Right lobe of liver (tissue), 6 donors: ENCODE measurements around the gene KIAA1671. TPM values are rescaled to one million over a fixed set of nuclear protein-coding genes. Genes with fewer than 3 reads are reported as not detected.
A peak's percentile ranks its signal among the peaks of the same experiment; 100 is the strongest.

Experiments used
- ATAC-seq, 4 donors: fragments of 200-7000 bp; cut with Tn5 transposase; one replicate each; pipeline ENCODE4 v1.9.1; 2020; ENCODE audit warnings: mild to moderate bottlenecking in 4 of 4, moderate library complexity in 4 of 4
- DNase-seq, 3 donors: peaks; one replicate each; pipeline ENCODE4 v3.0.0-alpha.2; 2020
- H3K27ac ChIP-seq, 3 donors: fragments of 200-600 bp; one replicate each; pipeline ENCODE4 v1.8.0; 2022
- H3K27me3 ChIP-seq, 2 donors: fragments of 200-600 bp; one replicate each; pipeline ENCODE4 v1.8.0; 2022
- H3K36me3 ChIP-seq, 4 donors: fragments of 200-600 bp; sonication (generic) in 1 of 4; one replicate each; pipeline versions ENCODE4 v1.5.1 to v1.8.0; 2017 to 2022; ENCODE audit warnings: control low read depth in 1 of 4
- H3K4me1 ChIP-seq, 4 donors: fragments of 200-600 bp; sonication (generic) in 1 of 4; one replicate each; pipeline versions ENCODE4 v1.5.1 to v1.8.0; 2017 to 2022; ENCODE audit warnings: control low read depth in 1 of 4
- H3K4me3 ChIP-seq, 3 donors: fragments of 200-600 bp; one replicate each; pipeline ENCODE4 v1.8.0; 2022
- H3K9me3 ChIP-seq, 4 donors: fragments of 200-600 bp; sonication (generic) in 1 of 4; one replicate each; pipeline versions ENCODE4 v1.5.1 to v1.8.0; 2017 to 2022; ENCODE audit warnings: control low read depth in 1 of 4
- POLR2A ChIP-seq: fragments of 450-650 bp; IDR thresholded peaks from one replicate; pipeline ENCODE4 v1.6.1; 2017; ENCODE audit warnings: antibody characterized with exemption, mild to moderate bottlenecking
- WGBS: methylation state at CpG from one replicate; pipeline ENCODE4 v1.1.6; 2018; ENCODE audit warnings: low coverage, low lambda C conversion rate; ENCODE audit not compliant: insufficient coverage; ENCODE audit errors: missing lambda C conversion rate; 5-methylcytosine and 5-hydroxymethylcytosine counted together
- intact Hi-C, 2 donors: fragments of 100-400 bp; cut with DNase I; formaldehyde crosslinking; loops; one replicate each; pipeline versions ENCODE4 v1.11.2 to v1.14.1; 2022
- total RNA-seq, 6 experiments: library from RNA; depleted of rRNA in 2 of 6; stranded (reverse); fragments of >200 nt in 2 of 6; fragmentation: NEBNext Ultra II Directional in 3 of 6; extraction: Animal tissue kit (Norgen Biotek cat#: 25700) in 3 of 6; gene quantifications; one replicate each; pipeline versions ENCODE4 v1.1.0 to v1.2.4, GENCODE V29; 2016 to 2023
- TF ChIP-seq, protein P1 (sequence below), 4 donors: fragments of 200-600 bp in 3 of 4; fragments of 450-650 bp in 1 of 4; IDR thresholded peaks; one replicate each; pipeline versions ENCODE4 v1.5.1 to v1.8.0; 2016 to 2022; ENCODE audit warnings: antibody characterized with exemption in 4 of 4, mild to moderate bottlenecking in 2 of 4
- donor health status: DM: no; HTN: yes; CAD: no.
- donor health status: DM: no; HTN: no; CAD: no.
- donor health status: DM: no; HTN: no; CAD: no.
- donor health status: DM: no; HTN: yes; CAD: no.
- donor health status: DM: no; HTN: yes; CAD: no.

KIAA1671 gene
- total RNA-seq, 6 experiments from 2014 or later: 31.1 to 56.6 (median 39.2) TPM

DNA sequence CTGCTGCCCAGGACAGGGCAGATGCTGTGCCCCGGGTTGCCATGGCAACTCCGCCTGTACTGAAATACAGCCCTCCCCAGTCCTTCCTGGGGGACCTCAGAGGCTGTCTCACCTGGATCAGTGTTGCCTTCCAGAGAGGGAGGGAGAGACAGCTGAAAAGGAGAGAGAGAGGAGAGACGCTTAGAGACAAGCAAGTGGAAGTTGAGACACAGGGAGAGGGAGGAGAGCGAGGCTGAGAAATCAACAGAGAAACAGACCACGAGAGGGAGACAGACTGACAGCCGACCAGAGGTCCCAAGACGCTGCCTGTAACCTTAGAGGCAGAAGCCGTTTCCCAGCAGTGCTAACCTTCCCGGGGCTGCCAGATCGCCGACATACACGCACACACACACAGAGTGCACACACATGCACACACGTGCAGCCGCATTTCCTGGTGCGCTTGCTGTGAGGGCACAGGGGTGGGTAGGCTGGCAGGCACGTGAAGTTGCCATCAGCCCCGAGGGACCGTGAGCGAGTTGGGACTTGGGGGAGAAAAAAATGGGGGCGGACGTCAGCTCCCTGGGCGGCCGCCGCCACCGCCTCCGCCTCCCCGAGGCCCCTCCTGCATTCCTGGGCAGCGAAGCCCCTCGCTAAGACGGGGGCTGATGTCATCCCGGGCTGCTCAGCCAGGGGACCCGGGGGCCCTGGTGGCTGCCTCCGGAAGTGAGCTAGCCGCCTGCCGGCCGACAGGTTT is 158.5 kb downstream of the KIAA1671 start:
- TF ChIP-seq POLR2A: peak; percentile 44
- TF ChIP-seq, protein P1, sequence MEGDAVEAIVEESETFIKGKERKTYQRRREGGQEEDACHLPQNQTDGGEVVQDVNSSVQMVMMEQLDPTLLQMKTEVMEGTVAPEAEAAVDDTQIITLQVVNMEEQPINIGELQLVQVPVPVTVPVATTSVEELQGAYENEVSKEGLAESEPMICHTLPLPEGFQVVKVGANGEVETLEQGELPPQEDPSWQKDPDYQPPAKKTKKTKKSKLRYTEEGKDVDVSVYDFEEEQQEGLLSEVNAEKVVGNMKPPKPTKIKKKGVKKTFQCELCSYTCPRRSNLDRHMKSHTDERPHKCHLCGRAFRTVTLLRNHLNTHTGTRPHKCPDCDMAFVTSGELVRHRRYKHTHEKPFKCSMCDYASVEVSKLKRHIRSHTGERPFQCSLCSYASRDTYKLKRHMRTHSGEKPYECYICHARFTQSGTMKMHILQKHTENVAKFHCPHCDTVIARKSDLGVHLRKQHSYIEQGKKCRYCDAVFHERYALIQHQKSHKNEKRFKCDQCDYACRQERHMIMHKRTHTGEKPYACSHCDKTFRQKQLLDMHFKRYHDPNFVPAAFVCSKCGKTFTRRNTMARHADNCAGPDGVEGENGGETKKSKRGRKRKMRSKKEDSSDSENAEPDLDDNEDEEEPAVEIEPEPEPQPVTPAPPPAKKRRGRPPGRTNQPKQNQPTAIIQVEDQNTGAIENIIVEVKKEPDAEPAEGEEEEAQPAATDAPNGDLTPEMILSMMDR (IDR thresholded peaks at IDR 0.05): peak; percentile 45 to 54 (median 48)
- Histone ChIP-seq H3K4me1 (peaks cover 0 to 34% (median 0%) of the 10 kb centered on the region in 4 donors), H3K27me3 (no peaks in the 10 kb centered on the region), H3K27ac (peak overlapping the region; percentile 65 to 97 (median 90)), H3K4me3 (peak overlapping the region; percentile 50 to 91 (median 79)), H3K9me3 (no peaks in the 10 kb centered on the region), H3K36me3 (no peaks in the 10 kb centered on the region)
- ATAC-seq (peak; percentile 58 to 79 (median 72)), DNase-seq (peak; percentile 87 to 93 (median 92))
- intact Hi-C loops: loop anchor here in 1 of 2 donors (5.0 kb wide), 1 partner anchor 56 kb away; no protein-coding TSS in a partner anchor
- WGBS: 1% methylated on average over 23 of the region's 36 CpGs

DNA sequence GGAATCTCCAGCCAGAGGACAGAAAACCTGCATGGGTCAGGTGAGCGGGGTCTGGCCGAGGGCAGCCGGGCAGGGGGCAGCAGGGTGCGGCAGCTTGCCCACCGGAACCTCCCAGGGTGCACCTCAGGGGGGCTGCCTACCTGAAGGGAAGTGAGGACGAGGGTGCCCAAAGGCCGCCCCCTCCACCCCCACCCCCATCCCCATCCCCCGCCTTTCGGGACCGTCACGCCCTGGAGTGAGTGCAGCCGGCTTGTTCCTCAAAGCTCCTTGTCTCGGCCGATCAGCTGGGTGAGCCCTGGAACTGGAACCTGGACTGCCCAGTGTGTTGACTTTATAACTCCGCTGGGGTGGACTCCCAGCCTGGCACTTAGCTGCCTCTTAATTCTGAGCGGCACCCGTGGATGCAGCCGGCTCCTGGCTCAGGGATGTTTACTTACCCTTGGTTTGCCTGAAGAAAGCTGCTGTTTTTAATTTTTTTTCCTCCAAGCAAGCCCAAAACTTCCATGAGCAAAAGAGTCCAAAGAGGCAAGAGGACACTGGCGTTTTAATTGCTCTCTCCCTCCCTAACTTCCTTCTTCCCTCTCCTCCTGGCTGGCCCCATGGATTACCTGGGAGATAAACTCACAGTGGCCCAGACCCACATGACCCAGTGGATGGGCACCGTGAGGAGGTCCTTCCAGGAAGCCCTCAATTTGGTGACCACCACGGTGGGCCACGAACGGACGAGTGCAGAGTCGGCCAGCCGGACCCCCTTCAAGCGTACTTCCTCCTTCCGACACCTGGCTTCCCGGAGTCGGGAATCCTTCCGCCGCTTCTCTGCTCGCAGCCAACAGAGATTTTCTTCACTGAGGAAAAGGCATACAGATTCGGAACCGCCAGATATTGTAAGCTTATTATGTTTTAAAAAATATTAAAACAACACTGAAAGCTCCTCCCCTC is 159.3 kb downstream of the KIAA1671 start:
- intact Hi-C loops: loop anchor here in 1 of 2 donors (5.0 kb wide), 1 partner anchor 55 kb away; no protein-coding TSS in a partner anchor
- Histone ChIP-seq H3K27me3 (no peaks in the 10 kb centered on the region), H3K4me1 (peaks cover 0 to 34% (median 0%) of the 10 kb centered on the region in 4 donors), H3K27ac (peak overlapping the region; percentile 65 to 97 (median 90)), H3K36me3 (no peaks in the 10 kb centered on the region), H3K4me3 (peak overlapping the region; percentile 50 to 91 (median 79)), H3K9me3 (no peaks in the 10 kb centered on the region)
- 15% methylated on average over 23 of the region's 35 CpGs for WGBS
- DNase-seq (peak; percentile 41 to 83 (median 81)), ATAC-seq (peak; percentile 13 to 51 (median 47))
- no peak for TF ChIP-seq POLR2A
- TF ChIP-seq, protein P1 (IDR thresholded peaks at IDR 0.05): no peak

DNA sequence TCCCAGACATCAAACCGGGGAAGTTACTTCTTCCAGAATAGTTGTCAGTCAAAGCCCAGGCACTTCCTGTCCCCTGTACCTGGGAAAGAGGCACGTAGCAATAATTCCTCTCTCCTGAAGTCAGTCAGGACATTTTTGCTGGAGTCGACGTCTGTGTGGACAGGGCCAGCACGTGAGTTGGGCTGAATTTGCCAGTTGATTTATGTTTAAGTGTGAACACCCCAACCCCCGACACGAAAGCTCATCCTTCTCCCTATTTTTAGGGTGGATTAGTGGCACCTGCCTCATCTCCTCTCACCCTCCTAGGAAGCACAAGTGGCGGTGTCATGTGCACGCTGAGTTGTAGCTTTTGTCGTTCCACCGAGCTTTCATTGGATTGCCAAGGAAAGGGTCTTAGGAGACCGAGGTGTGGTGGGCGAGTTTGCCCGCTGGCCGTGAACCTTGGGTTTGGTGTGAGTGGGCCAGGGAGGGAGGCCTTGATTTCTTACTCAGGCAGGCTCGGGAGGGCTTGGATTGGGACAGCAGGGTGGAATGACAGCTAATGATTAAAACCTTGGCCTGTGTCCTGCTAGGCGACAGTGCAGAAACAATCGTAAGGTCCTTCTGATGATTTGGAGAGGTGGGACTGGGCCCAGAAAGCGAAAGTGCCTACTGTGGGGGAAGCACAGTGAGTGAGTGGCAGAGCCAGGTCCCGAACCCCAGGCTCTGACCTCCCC is 160.2 kb downstream of the KIAA1671 start:
- intact Hi-C loops: loop anchor here in 1 of 2 donors (5.0 kb wide), 1 partner anchor 55 kb away; no protein-coding TSS in a partner anchor
- H3K9me3 ChIP-seq: no peaks in the 10 kb centered on the region
- TF ChIP-seq POLR2A: no peak
- TF ChIP-seq, protein P1 (IDR thresholded peaks at IDR 0.05): no peak
- ATAC-seq: peak; percentile 3 to 29 (median 19)
- 13% methylated on average over 16 of the region's 20 CpGs for WGBS
- H3K36me3 ChIP-seq: no peaks in the 10 kb centered on the region
- no peaks in the 10 kb centered on the region for H3K27me3 ChIP-seq
- peak overlapping the region; percentile 50 to 91 (median 79) for H3K4me3 ChIP-seq
- H3K27ac ChIP-seq: peak overlapping the region; percentile 65 to 97 (median 90)
- peak; percentile 33 to 66 (median 55) for DNase-seq
- H3K4me1 ChIP-seq: peaks cover 0 to 34% (median 0%) of the 10 kb centered on the region in 4 donors

DNA sequence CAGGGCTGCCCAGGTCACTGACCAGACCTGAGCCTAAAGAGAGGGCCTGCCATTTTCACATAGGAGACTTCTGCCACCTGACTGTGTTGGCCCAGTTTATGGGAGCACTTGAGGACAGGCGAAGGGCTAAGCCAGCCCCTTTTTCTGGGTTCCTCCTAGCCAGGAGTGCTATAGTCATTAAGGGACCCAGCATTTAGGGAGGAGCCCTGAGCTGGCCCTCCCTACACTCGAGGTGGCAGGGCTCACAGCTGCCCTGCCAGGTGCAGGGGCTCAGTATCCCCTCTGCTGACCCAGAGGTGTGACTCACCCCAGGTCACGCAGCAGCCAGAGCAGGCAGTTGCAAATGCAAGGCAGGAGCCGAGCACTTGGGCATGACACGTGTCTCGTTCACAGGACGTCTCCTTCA is 160.8 kb downstream of the KIAA1671 start:
- Histone ChIP-seq H3K9me3 (no peaks in the 10 kb centered on the region), H3K27me3 (no peaks in the 10 kb centered on the region), H3K27ac (peak overlapping the region; percentile 65 to 97 (median 90)), H3K4me1 (peaks cover 0 to 37% (median 0%) of the 10 kb centered on the region in 4 donors), H3K36me3 (no peaks in the 10 kb centered on the region), H3K4me3 (peak overlapping the region; percentile 50 to 91 (median 79))
- ATAC-seq (peak; percentile 7 to 43 (median 14)), DNase-seq (peak; percentile 68 to 80 (median 72))
- intact Hi-C loops: loop anchor here in 1 of 2 donors (5.0 kb wide), 1 partner anchor 54 kb away; no protein-coding TSS in a partner anchor
- no CpG with 5 or more reads among the region's 7 CpGs for WGBS
- TF ChIP-seq POLR2A: no peak
- TF ChIP-seq, protein P1 (IDR thresholded peaks at IDR 0.05): no peak
